ENCODE results near the gene MGAT5B.

GRCh38 chr17:76948301-76948700 is 80.1 kb downstream of the MGAT5B start:
- TF ChIP-seq, protein P1, sequence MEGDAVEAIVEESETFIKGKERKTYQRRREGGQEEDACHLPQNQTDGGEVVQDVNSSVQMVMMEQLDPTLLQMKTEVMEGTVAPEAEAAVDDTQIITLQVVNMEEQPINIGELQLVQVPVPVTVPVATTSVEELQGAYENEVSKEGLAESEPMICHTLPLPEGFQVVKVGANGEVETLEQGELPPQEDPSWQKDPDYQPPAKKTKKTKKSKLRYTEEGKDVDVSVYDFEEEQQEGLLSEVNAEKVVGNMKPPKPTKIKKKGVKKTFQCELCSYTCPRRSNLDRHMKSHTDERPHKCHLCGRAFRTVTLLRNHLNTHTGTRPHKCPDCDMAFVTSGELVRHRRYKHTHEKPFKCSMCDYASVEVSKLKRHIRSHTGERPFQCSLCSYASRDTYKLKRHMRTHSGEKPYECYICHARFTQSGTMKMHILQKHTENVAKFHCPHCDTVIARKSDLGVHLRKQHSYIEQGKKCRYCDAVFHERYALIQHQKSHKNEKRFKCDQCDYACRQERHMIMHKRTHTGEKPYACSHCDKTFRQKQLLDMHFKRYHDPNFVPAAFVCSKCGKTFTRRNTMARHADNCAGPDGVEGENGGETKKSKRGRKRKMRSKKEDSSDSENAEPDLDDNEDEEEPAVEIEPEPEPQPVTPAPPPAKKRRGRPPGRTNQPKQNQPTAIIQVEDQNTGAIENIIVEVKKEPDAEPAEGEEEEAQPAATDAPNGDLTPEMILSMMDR (IDR thresholded peaks at IDR 0.05) = no peak
- TF ChIP-seq POLR2A (IDR thresholded peaks at IDR 0.05) = no peak

All from body of pancreas (tissue), 4 donors.